ENCODE data around the gene TMCC1.

- TF ChIP-seq CTCF (conservative IDR thresholded peaks at IDR 0.05; ENCODE audit: low read depth, low read length) (no peak), EZH2 (IDR thresholded peaks at IDR 0.05; ENCODE audit: low read length, unreplicated experiment) (no peak), EZH2phosphoT487 (IDR thresholded peaks at IDR 0.05; ENCODE audit: borderline replicate concordance, low read length) (no peak)
Measured at GRCh38 chr3:129605922-129606635, 287.4 kb downstream of the TMCC1 start.
